HepG2 (cell line): ENCODE results near the gene PSMB8. TPM values are rescaled to one million over a fixed set of nuclear protein-coding genes. Genes with fewer than 3 reads are reported as not detected.

Experiments used
- HNRNPH1 ChIP-seq: fragments of 200-400 bp; formaldehyde crosslinking; optimal IDR thresholded peaks from 2 replicates; pipeline ENCODE3; 2017; ENCODE audit warnings: mild to moderate bottlenecking, low read depth, low read length
- IKZF5 ChIP-seq: IDR thresholded peaks from 2 replicates; pipeline ENCODE4 v1.6.1; 2018; ENCODE audit warnings: missing genetic modification reagents, mild to moderate bottlenecking, missing compliant biosample characterization
- JARID2 ChIP-seq: sonication (generic); formaldehyde crosslinking; IDR thresholded peaks from 2 replicates; pipeline ENCODE4 v1.8.1; 2023; ENCODE audit warnings: missing genetic modification reagents, inconsistent platforms; ENCODE audit not compliant: insufficient replicate concordance
- NFE2L2 ChIP-seq: fragments of 150-350 bp; IDR thresholded peaks from 2 replicates; pipeline ENCODE4 v1.6.1; 2014; ENCODE audit warnings: low read length
- NR2F6 ChIP-seq, 2 experiments: IDR thresholded peaks; 2 replicates each; pipeline ENCODE4 v1.6.1; 2016; ENCODE audit warnings: antibody characterized with exemption in 1 of 2, mild to moderate bottlenecking in 1 of 2
- STAG1 ChIP-seq: sonication (generic); formaldehyde crosslinking; IDR thresholded peaks from 2 replicates; pipeline ENCODE4 v1.4.0; 2020; ENCODE audit warnings: missing genetic modification reagents
- TAF1 ChIP-seq: sonication (generic); formaldehyde crosslinking; IDR thresholded peaks from 2 replicates; pipeline ENCODE4 v1.4.0; 2020; ENCODE audit warnings: missing genetic modification reagents
- TBX3 ChIP-seq: fragments of 450-650 bp; IDR thresholded peaks from 2 replicates; pipeline ENCODE4 v1.6.1; 2017; ENCODE audit warnings: antibody characterized with exemption, mild to moderate bottlenecking, inconsistent platforms, borderline replicate concordance
- ZFY ChIP-seq: sonication (generic); formaldehyde crosslinking; IDR thresholded peaks from 2 replicates; pipeline ENCODE4 v1.4.0; 2020; ENCODE audit warnings: missing genetic modification reagents
- ZNF280D ChIP-seq: sonication (generic); formaldehyde crosslinking; IDR thresholded peaks from 2 replicates; pipeline ENCODE4 v1.5.1; 2020; ENCODE audit warnings: mild to moderate bottlenecking, missing genetic modification reagents
- ZNF558 ChIP-seq: sonication (generic); formaldehyde crosslinking; IDR thresholded peaks from 2 replicates; pipeline ENCODE4 v1.9.0; 2022; ENCODE audit warnings: mild to moderate bottlenecking, missing genetic modification reagents, borderline replicate concordance
- ZNF598 ChIP-seq: sonication (generic); formaldehyde crosslinking; IDR thresholded peaks from 2 replicates; pipeline ENCODE4 v1.5.1; 2020; ENCODE audit warnings: mild to moderate bottlenecking, missing genetic modification reagents, borderline replicate concordance
- ZNF670 ChIP-seq: sonication (generic); formaldehyde crosslinking; IDR thresholded peaks from 2 replicates; pipeline ENCODE4 v1.8.0; 2022; ENCODE audit warnings: mild to moderate bottlenecking, missing genetic modification reagents, borderline replicate concordance
- ZNF704 ChIP-seq: sonication (generic); formaldehyde crosslinking; IDR thresholded peaks from 2 replicates; pipeline ENCODE4 v1.8.1; 2023; ENCODE audit warnings: mild to moderate bottlenecking, inconsistent platforms, moderate library complexity, missing genetic modification reagents, borderline replicate concordance
- ZNF777 ChIP-seq: sonication (generic); formaldehyde crosslinking; IDR thresholded peaks from 2 replicates; pipeline ENCODE4 v1.4.0; 2020; ENCODE audit warnings: missing genetic modification reagents
- polyA plus RNA-seq, 8 experiments: library from polyadenylated mRNA; depleted of rRNA in 3 of 8; stranded (reverse) in 7 of 8; unstranded in 1 of 8; fragments of >200 nt; fragmentation: Illumina TruSeq in 4 of 8; extraction: Trizol in 4 of 8; gene quantifications; 2 replicates each; pipeline versions ENCODE4 v1.2.1 to v1.2.3, GENCODE V29; 2011 to 2016; ENCODE audit warnings: low read depth in 4 of 8, missing spikeins in 1 of 8, mixed read lengths in 1 of 8; ENCODE audit not compliant: insufficient read depth in 1 of 8
- total RNA-seq, 5 experiments: library from RNA; depleted of rRNA; stranded (reverse); fragments of >200 nt; fragmentation: Illumina TruSeq; extraction: Trizol; gene quantifications; 2 replicates each; pipeline ENCODE4 v1.2.3, GENCODE V29; 2016; ENCODE audit warnings: low read depth in 1 of 5
- TF ChIP-seq, protein P1 (sequence below): sonication (generic); formaldehyde crosslinking; IDR thresholded peaks from 2 replicates; pipeline ENCODE4 v1.4.0; 2020; ENCODE audit warnings: missing genetic modification reagents, borderline replicate concordance
- TF ChIP-seq, protein P2 (sequence below): sonication (generic); formaldehyde crosslinking; IDR thresholded peaks from 2 replicates; pipeline ENCODE4 v1.8.0; 2022; ENCODE audit warnings: missing genetic modification reagents, mild to moderate bottlenecking, borderline replicate concordance

The PSMB8 gene
- total and polyA plus RNA-seq, 2 of the 13 experiments (the other 11 are each of a cell fraction or from before 2014, with no cell fraction given): 30.7 to 64.7 TPM

- TF ChIP-seq IKZF5 (CRISPR knock-in tag) (peak; percentile 60; the same call in 1 of the 2 replicates), ZNF670 (CRISPR knock-in tag) (peak; percentile 82; the same call in 1 of the 2 replicates), ZNF704 (no peak), JARID2 (no peak), HNRNPH1 (no peak), ZNF280D (CRISPR knock-in tag) (no peak), NR2F6 (IDR thresholded peaks at IDR 0.05) (no peak), NR2F6 (CRISPR knock-in tag; IDR thresholded peaks at IDR 0.05) (peak; percentile 7; the same call in 1 of the 2 replicates), TBX3 (peak; percentile 81; the same call in 1 of the 2 replicates), ZFY (peak; percentile 55), TAF1 (peak; percentile 40; the same call in 1 of the 2 replicates), STAG1 (CRISPR knock-in tag) (no peak), ZNF777 (CRISPR knock-in tag) (peak; percentile 86), NFE2L2 (no peak), ZNF598 (CRISPR knock-in tag) (peak; percentile 79; the same call in 1 of the 2 replicates), ZNF558 (CRISPR knock-in tag) (no peak)
- TF ChIP-seq, protein P1, sequence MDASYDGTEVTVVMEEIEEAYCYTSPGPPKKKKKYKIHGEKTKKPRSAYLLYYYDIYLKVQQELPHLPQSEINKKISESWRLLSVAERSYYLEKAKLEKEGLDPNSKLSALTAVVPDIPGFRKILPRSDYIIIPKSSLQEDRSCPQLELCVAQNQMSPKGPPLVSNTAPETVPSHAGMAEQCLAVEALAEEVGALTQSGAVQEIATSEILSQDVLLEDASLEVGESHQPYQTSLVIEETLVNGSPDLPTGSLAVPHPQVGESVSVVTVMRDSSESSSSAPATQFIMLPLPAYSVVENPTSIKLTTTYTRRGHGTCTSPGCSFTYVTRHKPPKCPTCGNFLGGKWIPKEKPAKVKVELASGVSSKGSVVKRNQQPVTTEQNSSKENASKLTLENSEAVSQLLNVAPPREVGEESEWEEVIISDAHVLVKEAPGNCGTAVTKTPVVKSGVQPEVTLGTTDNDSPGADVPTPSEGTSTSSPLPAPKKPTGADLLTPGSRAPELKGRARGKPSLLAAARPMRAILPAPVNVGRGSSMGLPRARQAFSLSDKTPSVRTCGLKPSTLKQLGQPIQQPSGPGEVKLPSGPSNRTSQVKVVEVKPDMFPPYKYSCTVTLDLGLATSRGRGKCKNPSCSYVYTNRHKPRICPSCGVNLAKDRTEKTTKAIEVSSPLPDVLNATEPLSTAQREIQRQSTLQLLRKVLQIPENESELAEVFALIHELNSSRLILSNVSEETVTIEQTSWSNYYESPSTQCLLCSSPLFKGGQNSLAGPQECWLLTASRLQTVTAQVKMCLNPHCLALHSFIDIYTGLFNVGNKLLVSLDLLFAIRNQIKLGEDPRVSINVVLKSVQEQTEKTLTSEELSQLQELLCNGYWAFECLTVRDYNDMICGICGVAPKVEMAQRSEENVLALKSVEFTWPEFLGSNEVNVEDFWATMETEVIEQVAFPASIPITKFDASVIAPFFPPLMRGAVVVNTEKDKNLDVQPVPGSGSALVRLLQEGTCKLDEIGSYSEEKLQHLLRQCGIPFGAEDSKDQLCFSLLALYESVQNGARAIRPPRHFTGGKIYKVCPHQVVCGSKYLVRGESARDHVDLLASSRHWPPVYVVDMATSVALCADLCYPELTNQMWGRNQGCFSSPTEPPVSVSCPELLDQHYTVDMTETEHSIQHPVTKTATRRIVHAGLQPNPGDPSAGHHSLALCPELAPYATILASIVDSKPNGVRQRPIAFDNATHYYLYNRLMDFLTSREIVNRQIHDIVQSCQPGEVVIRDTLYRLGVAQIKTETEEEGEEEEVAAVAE (CRISPR knock-in tag): peak; percentile 74
- TF ChIP-seq, protein P2, sequence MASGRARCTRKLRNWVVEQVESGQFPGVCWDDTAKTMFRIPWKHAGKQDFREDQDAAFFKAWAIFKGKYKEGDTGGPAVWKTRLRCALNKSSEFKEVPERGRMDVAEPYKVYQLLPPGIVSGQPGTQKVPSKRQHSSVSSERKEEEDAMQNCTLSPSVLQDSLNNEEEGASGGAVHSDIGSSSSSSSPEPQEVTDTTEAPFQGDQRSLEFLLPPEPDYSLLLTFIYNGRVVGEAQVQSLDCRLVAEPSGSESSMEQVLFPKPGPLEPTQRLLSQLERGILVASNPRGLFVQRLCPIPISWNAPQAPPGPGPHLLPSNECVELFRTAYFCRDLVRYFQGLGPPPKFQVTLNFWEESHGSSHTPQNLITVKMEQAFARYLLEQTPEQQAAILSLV (CRISPR knock-in tag): no peak
Measured at GRCh38 chr6:32843979-32844838, at the start of gene PSMB8 (continued).
